ENCODE measurements around the gene SHC2. TPM values are rescaled to one million over a fixed set of nuclear protein-coding genes. Genes with fewer than 3 reads are reported as not detected.

Gene SHC2
- total RNA-seq, 2 experiments from 2014 or later: not detected

DNA sequence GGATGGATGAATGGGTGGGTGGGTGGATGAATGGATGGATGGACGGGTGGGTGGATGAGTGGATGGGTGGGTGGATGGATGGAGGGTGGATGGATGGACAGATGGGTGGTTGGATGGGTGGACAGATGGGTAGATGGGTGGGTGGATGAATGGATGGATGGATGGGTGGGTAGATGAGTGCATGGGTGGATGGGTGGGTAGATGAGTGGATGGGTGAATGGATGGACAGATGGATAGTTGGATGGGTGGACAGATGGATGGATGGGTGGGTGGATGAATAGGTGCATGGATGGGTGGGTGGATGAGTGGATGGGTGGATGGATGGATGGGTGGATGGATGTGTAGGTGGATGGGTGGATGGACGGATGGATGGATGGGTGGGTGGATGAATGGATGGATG, 17.8 kb downstream of the SHC2 start:
- Mint-ChIP-seq H3K4me3 (no peak overlapping the region), H3K27ac (no peak overlapping the region), H3K9me3 (peaks cover 6% of the 10 kb centered on the region), H3K27me3 (no peaks in the 10 kb centered on the region), H3K36me3 (ENCODE audit: low read depth) (no peaks in the 10 kb centered on the region), H3K4me1 (no peaks in the 10 kb centered on the region)
- POLR2A ChIA-PET: no interaction called here
- DNase-seq: no peak
- CTCF ChIA-PET: no interaction called here

DNA sequence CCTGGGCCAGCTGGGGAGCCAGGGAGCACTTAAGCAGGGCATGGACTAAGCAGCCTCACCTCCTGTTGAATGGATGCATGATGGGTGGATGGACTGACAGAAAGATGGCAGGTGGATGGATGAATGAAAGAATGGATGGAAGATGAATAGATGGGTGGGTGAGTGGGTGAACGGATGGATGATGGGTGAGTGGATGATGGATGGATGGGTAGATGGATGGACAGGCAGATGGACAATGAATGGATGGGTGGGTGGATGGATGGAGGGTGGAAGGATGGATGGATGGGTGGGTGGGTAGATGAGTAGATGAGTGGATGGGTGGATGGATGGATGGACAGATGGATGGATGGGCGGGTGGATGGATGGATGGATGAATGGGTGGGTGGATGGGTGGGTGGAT, 18.7 kb downstream of the SHC2 start:
- CTCF ChIA-PET: no interaction called here
- no peaks in the 10 kb centered on the region for H3K4me1 Mint-ChIP-seq
- H3K4me3 Mint-ChIP-seq: no peak overlapping the region
- peaks cover 6% of the 10 kb centered on the region for H3K9me3 Mint-ChIP-seq
- POLR2A ChIA-PET: no interaction called here
- no peaks in the 10 kb centered on the region for H3K27me3 Mint-ChIP-seq
- DNase-seq: no peak
- H3K27ac Mint-ChIP-seq: no peak overlapping the region
- H3K36me3 Mint-ChIP-seq (ENCODE audit: low read depth): no peaks in the 10 kb centered on the region

DNA sequence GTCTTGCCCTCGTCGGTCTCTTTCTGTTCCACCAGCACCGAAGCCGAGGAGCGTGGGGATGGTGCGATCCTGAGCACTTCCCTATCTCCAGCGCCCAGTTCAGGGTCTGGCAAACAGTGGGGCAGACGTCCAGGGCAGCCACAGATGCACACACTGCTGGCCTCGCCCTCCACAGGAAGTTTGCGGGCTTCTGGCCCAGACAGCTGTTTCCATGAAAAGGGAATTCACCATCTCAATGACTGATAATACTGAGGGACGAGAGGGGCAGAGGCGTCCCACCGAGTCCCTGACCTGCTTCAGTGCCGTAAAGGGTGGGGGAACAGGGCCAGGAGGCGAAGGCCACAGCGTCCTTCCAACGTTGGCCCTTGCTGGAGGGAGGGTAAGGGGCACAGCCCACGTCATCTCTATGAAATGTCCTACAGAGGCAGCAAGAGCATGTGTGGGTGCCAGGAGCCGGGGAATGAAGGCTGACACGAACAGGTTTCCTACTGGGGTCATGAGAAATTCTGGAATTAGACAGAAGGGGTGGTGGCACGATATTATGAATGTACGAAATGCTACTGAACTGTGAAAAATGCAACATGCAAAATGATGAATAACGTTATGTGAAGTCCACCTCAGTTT, 19.5 kb downstream of the SHC2 start:
- H3K4me3 Mint-ChIP-seq: no peak overlapping the region
- CTCF ChIA-PET: no interaction called here
- DNase-seq: no peak
- no peaks in the 10 kb centered on the region for H3K36me3 Mint-ChIP-seq (ENCODE audit: low read depth)
- H3K27me3 Mint-ChIP-seq: no peaks in the 10 kb centered on the region
- H3K9me3 Mint-ChIP-seq: peaks cover 6% of the 10 kb centered on the region
- POLR2A ChIA-PET: no interaction called here
- no peaks in the 10 kb centered on the region for H3K4me1 Mint-ChIP-seq
- no peak overlapping the region for H3K27ac Mint-ChIP-seq

DNA sequence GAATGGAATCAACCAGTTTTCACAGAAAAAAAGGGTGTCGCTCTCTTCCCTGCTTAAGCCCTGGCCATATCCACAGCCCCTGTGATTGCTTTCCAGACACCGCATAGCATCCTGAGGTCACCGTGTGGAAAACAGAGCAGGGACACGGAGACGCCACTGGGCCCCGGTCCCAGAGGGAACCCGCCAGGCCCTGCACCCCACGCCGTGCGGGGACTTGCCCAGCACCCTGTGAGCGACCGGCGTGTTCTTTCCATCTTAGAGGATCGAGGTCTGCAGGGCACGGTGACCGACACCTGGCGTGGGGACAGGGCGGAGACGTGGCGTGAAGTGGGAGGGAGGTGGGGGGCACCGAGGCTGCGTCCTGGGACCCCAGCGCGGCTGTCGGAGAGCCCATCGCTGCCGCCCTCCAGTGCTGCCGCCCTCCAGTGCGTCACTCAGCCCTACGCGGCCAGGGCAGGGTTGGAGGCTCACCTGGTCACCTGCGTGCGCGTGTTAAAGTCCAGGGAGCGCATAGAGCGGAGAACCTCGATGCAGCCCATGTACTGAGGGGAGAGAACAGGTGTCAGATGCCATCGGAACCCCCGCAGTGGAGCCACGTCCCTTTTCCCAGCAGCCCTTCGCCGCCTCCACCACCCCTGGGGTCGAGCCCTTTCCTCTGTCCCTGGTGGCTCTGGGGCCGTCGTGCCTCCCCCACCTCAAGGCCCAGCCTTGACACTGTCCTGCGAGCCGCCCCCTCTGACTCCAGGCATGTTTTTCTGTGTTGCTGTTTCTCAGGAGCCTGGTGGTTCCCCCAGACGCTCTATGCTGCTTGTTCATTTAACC, 20.2 kb downstream of the SHC2 start:
- Mint-ChIP-seq H3K36me3 (ENCODE audit: low read depth) (no peaks in the 10 kb centered on the region), H3K27ac (no peak overlapping the region), H3K4me1 (no peaks in the 10 kb centered on the region), H3K27me3 (no peaks in the 10 kb centered on the region), H3K9me3 (peaks cover 6% of the 10 kb centered on the region), H3K4me3 (no peak overlapping the region)
- ChIA-PET POLR2A (no interaction called here), CTCF (no interaction called here)
- DNase-seq: no peak

DNA sequence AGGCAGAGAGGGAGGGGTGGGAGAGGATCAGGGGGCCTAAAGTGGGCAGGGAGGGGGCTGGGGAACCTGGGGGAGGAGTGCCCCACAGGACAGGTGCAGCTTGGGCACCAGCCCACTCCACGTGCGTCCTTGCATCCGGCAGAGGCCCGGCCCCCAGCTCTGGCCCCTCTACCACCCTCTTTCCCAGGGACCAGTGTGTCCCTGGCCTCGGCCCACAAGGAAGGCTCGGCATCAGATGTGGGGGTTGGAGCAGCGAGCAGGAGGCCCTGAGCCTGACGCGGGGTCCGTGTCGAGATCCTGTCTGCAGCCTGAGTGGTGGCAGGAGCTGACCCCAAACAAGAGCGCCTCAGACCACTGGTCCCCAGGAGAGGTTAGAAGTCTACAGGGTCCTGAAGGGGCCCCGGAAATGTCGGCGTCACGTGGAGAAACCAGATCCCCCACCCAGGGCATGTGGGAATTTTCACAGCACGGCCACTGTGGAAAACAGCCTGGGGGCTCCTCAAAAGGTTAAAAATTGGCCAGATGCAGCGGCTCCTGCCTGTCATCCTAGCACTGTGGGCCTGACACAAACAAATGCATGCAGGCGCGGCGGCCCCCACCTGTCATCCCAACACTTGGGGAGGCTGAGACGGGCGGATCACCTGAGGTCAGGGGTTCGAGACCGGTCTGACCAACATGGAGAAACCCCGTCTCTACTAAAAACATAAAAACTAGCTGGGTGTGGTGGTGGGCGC, 21.5 kb downstream of the SHC2 start:
- Mint-ChIP-seq H3K36me3 (ENCODE audit: low read depth) (no peaks in the 10 kb centered on the region), H3K9me3 (peaks cover 6% of the 10 kb centered on the region), H3K27me3 (no peaks in the 10 kb centered on the region), H3K27ac (no peak overlapping the region), H3K4me1 (no peaks in the 10 kb centered on the region), H3K4me3 (no peak overlapping the region)
- POLR2A ChIA-PET: no interaction called here
- no peak for DNase-seq
- CTCF ChIA-PET: no interaction called here

DNA sequence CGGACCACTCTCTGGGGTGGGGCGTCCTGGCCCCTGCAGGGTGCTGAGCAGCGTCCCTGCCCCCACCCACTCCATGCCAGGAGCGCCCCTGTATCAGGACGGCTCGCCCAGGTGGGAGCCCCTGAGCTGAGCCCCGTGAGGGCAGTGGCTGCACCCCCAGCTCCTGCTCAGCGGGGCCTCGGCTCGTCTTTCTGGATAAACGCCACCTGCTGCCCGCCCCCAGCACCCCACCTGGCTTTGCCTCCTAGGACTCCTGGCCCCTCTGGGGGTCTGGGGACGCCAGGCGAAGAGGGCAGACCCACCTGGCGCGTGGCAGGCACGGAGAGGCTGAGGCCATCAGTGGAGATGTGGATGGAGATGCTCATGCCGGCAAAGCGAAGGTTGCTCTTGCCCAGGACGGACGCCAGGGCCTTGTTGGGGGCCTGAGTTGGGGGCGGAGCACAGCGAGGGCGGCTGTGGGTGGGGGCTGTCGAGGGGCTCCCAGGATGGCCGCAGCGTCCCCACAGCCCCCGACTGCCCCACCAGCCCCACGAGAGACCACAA, 22.3 kb downstream of the SHC2 start:
- POLR2A ChIA-PET: no interaction called here

DNA sequence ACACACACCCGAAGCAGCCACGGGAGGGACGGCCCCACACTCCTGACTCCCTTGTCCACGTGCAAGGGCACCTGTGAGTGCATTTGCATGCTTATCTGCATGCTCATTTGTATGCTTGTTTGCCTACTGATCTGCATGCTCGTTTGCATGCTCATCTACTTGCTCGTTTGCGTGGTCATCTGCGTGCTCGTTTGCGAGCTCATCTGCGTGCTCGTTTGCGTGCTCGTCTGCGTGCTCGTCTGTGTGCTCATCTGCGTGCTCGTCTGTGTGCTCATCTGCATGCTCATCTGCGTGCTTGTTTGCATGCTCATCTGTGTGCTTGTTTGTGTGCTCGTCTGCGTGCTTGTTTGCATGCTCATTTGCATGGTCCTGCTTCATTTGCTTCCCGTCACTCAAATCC, 23.8 kb downstream of the SHC2 start:
- POLR2A ChIA-PET: no interaction called here
- Mint-ChIP-seq H3K27ac (no peak overlapping the region), H3K4me3 (no peak overlapping the region), H3K9me3 (peaks cover 5% of the 10 kb centered on the region), H3K36me3 (ENCODE audit: low read depth) (no peaks in the 10 kb centered on the region), H3K27me3 (no peaks in the 10 kb centered on the region), H3K4me1 (no peaks in the 10 kb centered on the region)
- CTCF ChIA-PET: no interaction called here
- no peak for DNase-seq

More for the DNA sequence above, 22.3 kb downstream of the SHC2 start:
- H3K9me3 Mint-ChIP-seq: peaks cover 6% of the 10 kb centered on the region
- CTCF ChIA-PET: no interaction called here
- no peaks in the 10 kb centered on the region for H3K4me1 Mint-ChIP-seq
- no peaks in the 10 kb centered on the region for H3K36me3 Mint-ChIP-seq (ENCODE audit: low read depth)
- no peak overlapping the region for H3K4me3 Mint-ChIP-seq
- no peak overlapping the region for H3K27ac Mint-ChIP-seq
- H3K27me3 Mint-ChIP-seq: no peaks in the 10 kb centered on the region
- DNase-seq: no peak

DNA sequence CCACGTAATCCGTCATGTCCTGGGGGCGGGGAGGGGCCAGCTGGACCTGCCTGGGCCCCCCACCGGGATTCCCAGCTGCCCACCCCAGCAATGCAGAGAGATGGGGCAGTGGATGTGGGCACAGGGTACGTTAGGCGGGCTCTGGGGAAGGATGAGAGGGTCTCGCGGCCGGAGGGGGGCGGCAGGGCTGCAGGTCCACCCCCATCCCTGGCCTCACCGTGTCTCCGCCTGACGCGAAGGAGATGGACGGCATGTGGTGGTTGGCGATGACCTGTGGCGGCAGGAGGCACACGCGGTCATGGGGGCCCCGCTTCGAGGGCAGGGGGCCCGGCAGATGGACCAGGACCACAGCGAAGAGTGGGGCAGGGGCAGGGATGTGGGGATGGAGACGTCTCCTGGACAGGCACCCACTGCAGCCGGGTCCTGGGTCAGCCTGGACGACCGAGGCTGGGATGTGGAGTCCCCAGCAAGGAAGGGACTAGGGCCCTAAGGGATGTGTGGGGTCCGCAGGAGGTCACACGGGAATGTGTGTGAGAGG, 24.4 kb downstream of the SHC2 start:
- DNase-seq: no peak
- Mint-ChIP-seq H3K4me3 (no peak overlapping the region), H3K27me3 (no peaks in the 10 kb centered on the region), H3K27ac (no peak overlapping the region), H3K36me3 (ENCODE audit: low read depth) (no peaks in the 10 kb centered on the region), H3K4me1 (no peaks in the 10 kb centered on the region), H3K9me3 (peaks cover under 1% of the 10 kb centered on the region)
- POLR2A ChIA-PET: no interaction called here
- CTCF ChIA-PET: no interaction called here

DNA sequence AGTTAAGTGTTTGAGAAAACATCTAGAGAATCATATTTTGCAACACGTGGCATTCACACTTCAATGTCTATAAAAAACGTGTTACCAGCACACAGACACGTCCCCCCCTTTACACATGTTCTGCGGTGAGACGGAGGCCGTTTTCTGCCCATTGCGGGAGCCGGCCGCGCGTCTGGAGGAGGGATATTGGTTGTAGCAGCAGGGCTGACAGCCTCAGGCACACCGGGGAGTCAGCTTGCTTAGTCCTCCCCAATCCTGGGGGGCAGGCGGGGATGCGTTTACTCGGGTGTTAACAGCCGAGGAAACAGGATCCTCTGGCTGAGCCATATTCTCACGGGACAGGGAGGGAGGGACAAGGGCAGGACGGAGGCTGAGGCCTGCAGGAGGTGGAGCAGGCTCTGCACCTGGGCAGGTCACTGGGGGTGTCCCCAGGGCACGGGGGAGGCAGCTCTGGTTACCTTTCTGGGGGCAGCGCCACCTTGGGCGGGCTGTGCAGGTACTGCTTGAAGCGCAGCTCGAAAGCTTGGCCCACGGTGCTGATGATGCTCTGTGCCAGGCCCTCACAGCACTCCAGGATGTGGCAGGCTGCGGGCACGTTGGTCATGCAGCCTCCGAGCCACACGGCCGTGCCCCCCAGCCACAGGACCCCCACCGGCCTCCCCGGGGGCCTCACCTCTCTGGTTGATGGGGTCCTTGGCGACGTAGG, 25.0 kb downstream of the SHC2 start:
- ChIA-PET POLR2A (no interaction called here), CTCF (interaction anchor here (1.4 kb wide), 1 partner anchor 75 kb away, joined by 3 read pairs; no protein-coding TSS in a partner anchor)
- H3K36me3 Mint-ChIP-seq (ENCODE audit: low read depth): no peaks in the 10 kb centered on the region
- DNase-seq: no peak
- peaks cover 3% of the 10 kb centered on the region for H3K9me3 Mint-ChIP-seq
- H3K4me1 Mint-ChIP-seq: no peaks in the 10 kb centered on the region
- no peak overlapping the region for H3K27ac Mint-ChIP-seq
- H3K27me3 Mint-ChIP-seq: no peaks in the 10 kb centered on the region
- no peak overlapping the region for H3K4me3 Mint-ChIP-seq

DNA sequence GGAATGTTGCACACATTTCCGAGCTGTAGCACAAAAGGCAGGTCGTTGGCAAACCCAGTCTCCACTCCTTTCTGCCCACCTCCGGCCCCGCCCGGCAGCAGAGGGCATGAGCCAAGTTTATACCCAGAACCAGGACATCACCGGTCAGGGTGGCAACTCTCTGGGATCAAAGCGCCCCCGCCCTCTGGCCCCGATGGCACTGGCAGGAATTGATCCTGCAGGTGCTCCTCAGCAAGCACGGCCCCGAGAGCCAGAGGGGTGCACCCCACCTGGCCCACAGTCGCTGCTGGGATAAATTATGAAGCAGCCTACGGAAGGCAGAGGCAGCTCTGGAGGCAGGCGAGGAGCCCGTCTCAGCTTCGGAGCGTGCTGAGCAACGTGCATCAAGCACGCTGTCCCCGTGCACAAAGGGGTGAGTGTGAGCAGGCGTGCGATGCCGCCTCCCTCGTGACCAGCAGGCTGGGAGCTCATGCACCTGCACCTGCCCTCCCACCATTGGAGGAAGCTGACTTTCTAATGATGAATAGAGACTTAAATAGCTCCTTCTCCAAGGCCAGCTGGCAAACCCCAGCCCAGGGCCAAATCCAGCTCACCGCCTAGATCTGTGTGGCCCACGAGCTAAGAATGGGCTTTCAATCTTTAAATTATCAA, 25.7 kb downstream of the SHC2 start:
- H3K4me3 Mint-ChIP-seq: no peak overlapping the region
- no peak overlapping the region for H3K27ac Mint-ChIP-seq
- peaks cover 6% of the 10 kb centered on the region for H3K9me3 Mint-ChIP-seq
- POLR2A ChIA-PET: no interaction called here
- DNase-seq: no peak
- no peaks in the 10 kb centered on the region for H3K27me3 Mint-ChIP-seq
- CTCF ChIA-PET: interaction anchor here (1.4 kb wide), 1 partner anchor 75 kb away, joined by 3 read pairs; no protein-coding TSS in a partner anchor
- H3K4me1 Mint-ChIP-seq: no peaks in the 10 kb centered on the region
- no peaks in the 10 kb centered on the region for H3K36me3 Mint-ChIP-seq (ENCODE audit: low read depth)

DNA sequence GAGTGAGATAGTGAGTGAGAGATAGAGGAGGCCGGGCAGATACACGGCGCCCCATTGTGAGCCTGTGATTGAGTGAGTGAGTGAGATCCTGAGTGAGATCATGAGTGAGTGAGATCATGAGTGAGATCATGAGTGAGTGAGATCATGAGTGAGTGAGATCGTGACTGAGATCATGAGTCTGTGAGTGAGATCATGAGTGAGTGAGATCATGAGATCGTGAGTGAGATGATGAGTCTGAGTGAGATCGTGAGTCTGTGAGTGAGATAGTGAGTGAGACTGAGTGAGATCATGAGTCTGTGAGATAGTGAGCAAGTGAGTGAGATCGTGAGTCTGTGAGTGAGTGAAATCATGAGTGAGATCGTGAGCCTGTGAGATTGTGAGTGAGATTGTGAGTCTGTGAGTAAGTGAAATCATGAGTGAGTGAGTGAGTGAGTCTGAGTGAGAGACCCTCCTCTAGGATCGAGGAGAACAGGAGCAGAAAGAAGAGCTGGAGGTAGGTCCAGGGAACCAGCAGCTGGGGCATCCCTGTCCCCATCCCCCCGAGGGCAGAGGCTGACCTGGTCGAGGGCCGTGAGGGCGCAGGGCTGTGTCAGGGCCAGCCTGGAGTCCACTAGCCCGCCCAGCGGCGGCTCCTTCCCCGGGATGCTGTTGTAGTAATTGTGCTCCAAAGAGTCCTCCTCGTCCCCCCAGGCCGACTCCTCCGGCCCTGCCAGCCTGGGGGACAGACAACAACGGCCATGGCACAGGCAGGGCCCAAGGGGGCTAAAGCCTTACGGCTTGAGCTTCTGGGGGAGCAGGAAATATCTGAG, 26.5 kb downstream of the SHC2 start:
- CTCF ChIA-PET: interaction anchor here (1.4 kb wide), 1 partner anchor 76 kb away, joined by 3 read pairs; no protein-coding TSS in a partner anchor

DNA sequence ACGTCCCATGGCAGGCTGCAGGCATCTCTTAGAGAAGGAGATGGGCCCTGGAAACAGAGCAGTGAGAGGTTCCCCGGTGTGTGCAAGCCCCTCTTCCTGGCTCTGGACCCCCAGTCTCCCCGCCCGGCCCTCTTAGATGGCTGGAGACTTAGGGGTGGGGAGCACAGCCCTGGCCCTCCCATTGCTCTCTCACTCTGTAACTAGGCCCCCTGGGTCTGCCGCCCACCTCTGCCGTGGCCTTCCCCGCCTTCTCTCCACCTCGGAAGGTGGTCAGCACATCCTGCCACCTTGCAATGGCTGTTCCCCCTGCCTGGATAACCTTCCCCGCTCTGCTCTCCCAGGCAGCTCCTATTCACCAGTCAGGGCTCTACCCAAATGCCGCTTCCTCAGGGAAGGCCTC, 30.1 kb downstream of the SHC2 start:
- H3K36me3 Mint-ChIP-seq (ENCODE audit: low read depth): no peaks in the 10 kb centered on the region
- ChIA-PET POLR2A (no interaction called here), CTCF (no interaction called here)
- H3K27me3 Mint-ChIP-seq: no peaks in the 10 kb centered on the region
- no peak overlapping the region for H3K4me3 Mint-ChIP-seq
- peaks cover 7% of the 10 kb centered on the region for H3K9me3 Mint-ChIP-seq
- H3K4me1 Mint-ChIP-seq: no peaks in the 10 kb centered on the region
- H3K27ac Mint-ChIP-seq: no peak overlapping the region
- no peak for DNase-seq

More for the DNA sequence above, 26.5 kb downstream of the SHC2 start:
- no peaks in the 10 kb centered on the region for H3K27me3 Mint-ChIP-seq
- no peak overlapping the region for H3K27ac Mint-ChIP-seq
- peaks cover 7% of the 10 kb centered on the region for H3K9me3 Mint-ChIP-seq
- POLR2A ChIA-PET: no interaction called here
- no peak overlapping the region for H3K4me3 Mint-ChIP-seq
- DNase-seq: no peak
- H3K36me3 Mint-ChIP-seq (ENCODE audit: low read depth): no peaks in the 10 kb centered on the region
- no peaks in the 10 kb centered on the region for H3K4me1 Mint-ChIP-seq
